ENCODE results near the gene HLA-DPA1. TPM values are rescaled to one million over a fixed set of nuclear protein-coding genes. Genes with fewer than 3 reads are reported as not detected.

The HLA-DPA1 gene
- total RNA-seq, 2 experiments from 2014 or later = 27.6 to 27.9 TPM

DNA sequence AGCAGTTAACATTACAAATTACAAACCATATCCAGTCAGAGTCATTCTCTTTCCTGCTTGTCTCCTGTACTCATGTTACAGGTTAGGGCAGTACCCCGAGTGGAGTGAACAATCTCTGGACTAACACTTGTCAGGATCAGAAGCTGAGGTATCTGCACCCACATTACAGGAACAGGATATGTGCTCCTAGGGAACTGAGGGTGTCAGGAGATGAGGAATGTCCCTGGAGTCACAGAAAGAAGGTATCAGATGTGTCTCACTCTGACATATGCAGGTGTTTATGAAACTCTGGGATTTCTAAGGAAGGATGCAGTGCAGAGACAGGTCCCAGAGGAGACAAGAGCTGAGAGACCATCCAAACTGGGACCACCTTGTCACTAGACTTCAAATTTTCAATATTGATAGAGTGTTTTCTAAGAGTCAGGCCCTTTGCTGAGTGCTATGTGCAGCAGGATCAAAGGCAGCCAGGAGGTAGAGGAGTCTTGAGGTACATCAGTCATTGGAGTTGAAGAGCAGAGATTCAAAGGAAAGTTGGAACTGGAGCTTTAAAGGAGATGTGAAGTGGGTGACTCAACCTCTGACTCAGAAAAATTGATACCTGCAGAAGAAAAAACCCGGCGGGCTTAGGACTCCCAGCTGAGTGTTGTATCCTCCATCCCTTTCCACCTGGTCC lies 14.9 kb upstream of the HLA-DPA1 start:
- ATAC-seq (no peak), DNase-seq (no peak)
- H3K9me3 Mint-ChIP-seq = no peaks in the 10 kb centered on the region
- H3K4me1 Mint-ChIP-seq (ENCODE audit: low read depth) = no peaks in the 10 kb centered on the region
- TF ChIP-seq, protein P1, sequence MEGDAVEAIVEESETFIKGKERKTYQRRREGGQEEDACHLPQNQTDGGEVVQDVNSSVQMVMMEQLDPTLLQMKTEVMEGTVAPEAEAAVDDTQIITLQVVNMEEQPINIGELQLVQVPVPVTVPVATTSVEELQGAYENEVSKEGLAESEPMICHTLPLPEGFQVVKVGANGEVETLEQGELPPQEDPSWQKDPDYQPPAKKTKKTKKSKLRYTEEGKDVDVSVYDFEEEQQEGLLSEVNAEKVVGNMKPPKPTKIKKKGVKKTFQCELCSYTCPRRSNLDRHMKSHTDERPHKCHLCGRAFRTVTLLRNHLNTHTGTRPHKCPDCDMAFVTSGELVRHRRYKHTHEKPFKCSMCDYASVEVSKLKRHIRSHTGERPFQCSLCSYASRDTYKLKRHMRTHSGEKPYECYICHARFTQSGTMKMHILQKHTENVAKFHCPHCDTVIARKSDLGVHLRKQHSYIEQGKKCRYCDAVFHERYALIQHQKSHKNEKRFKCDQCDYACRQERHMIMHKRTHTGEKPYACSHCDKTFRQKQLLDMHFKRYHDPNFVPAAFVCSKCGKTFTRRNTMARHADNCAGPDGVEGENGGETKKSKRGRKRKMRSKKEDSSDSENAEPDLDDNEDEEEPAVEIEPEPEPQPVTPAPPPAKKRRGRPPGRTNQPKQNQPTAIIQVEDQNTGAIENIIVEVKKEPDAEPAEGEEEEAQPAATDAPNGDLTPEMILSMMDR (IDR thresholded peaks at IDR 0.05) = no peak
- H3K27me3 Mint-ChIP-seq = no peaks in the 10 kb centered on the region
- H3K4me3 Mint-ChIP-seq = no peak overlapping the region
- no peak overlapping the region for H3K27ac Mint-ChIP-seq
- ChIA-PET CTCF (interaction anchor here (0.8 to 4.9 kb wide), 7 partner anchors 9 to 155 kb away, joined by 3 to 42 read pairs (median 4); partner anchors contain the start of gene HLA-DPB1), POLR2A (interaction anchor here (0.6 kb wide), 1 partner anchor 158 kb away, joined by 3 read pairs; no protein-coding TSS in a partner anchor)
- intact Hi-C loops (cut with micrococcal nuclease) = no loop called here
- no peaks in the 10 kb centered on the region for H3K36me3 Mint-ChIP-seq (ENCODE audit: low read depth)

DNA sequence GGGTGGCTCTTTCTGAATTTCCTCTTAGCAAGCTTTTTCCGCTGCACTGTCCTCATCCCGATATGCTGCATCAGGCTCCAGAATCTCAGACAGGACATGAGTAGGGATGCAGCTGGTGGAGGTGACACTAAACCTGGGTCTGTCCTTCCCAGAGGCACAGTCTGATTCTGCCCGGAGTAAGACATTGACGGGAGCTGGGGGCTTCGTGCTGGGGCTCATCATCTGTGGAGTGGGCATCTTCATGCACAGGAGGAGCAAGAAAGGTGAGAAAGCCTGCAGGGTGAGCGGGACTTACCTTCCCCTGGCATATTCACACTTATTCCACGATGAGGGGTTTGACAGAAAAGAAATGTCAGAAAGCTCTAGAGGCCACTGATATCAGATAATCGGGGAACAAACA lies 12.2 kb upstream of the HLA-DPA1 start:
- no peak overlapping the region for H3K4me3 Mint-ChIP-seq
- TF ChIP-seq, protein P1 (IDR thresholded peaks at IDR 0.05) = no peak
- H3K9me3 Mint-ChIP-seq = no peaks in the 10 kb centered on the region
- peaks cover 12% of the 10 kb centered on the region for H3K4me1 Mint-ChIP-seq (ENCODE audit: low read depth)
- ChIA-PET POLR2A (no interaction called here), CTCF (interaction anchor here (1.0 kb wide), 1 partner anchor 10 kb away, joined by 3 read pairs; the partner anchor contains the start of gene HLA-DPB1)
- H3K36me3 Mint-ChIP-seq (ENCODE audit: low read depth) = no peaks in the 10 kb centered on the region
- H3K27me3 Mint-ChIP-seq = no peaks in the 10 kb centered on the region
- ATAC-seq = no peak
- intact Hi-C loops (cut with micrococcal nuclease) = no loop called here
- H3K27ac Mint-ChIP-seq = no peak overlapping the region
- no peak for DNase-seq

DNA sequence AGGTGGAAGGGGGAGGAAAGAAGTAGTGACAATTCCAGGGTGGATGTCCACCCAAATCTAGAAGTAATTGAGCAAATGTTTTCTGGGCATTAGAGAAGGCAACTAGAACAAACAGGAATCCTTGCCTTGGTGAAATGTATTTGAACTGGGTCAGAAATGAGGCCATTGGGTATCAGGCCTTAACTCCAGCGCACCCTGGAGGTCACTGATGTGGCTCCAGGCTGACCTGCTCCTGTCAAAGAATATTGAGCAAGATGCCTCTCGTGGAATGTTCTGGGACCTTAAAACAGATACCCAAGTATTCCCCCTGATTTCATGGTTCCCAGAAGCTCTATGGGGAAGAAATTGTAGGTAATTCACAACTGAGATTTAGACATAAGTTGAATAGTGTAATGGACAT lies 9.3 kb upstream of the HLA-DPA1 start:
- TF ChIP-seq, protein P1 (IDR thresholded peaks at IDR 0.05) = no peak
- H3K27me3 Mint-ChIP-seq = no peaks in the 10 kb centered on the region
- no peak overlapping the region for H3K4me3 Mint-ChIP-seq
- H3K4me1 Mint-ChIP-seq (ENCODE audit: low read depth) = peaks cover 29% of the 10 kb centered on the region
- no peak overlapping the region for H3K27ac Mint-ChIP-seq
- H3K9me3 Mint-ChIP-seq = no peaks in the 10 kb centered on the region
- DNase-seq = peak; percentile 56
- ChIA-PET POLR2A (interaction anchor here (0.6 kb wide), 2 partner anchors 56 to 923 kb away, joined by 3 read pairs; no protein-coding TSS in a partner anchor), CTCF (interaction anchor here (1.2 to 2.6 kb wide), 4 partner anchors 8 to 72 kb away, joined by 3 to 6 read pairs (median 4); no protein-coding TSS in a partner anchor)
- peak; percentile 43 for ATAC-seq
- intact Hi-C loops (cut with micrococcal nuclease) = no loop called here
- H3K36me3 Mint-ChIP-seq (ENCODE audit: low read depth) = no peaks in the 10 kb centered on the region

DNA sequence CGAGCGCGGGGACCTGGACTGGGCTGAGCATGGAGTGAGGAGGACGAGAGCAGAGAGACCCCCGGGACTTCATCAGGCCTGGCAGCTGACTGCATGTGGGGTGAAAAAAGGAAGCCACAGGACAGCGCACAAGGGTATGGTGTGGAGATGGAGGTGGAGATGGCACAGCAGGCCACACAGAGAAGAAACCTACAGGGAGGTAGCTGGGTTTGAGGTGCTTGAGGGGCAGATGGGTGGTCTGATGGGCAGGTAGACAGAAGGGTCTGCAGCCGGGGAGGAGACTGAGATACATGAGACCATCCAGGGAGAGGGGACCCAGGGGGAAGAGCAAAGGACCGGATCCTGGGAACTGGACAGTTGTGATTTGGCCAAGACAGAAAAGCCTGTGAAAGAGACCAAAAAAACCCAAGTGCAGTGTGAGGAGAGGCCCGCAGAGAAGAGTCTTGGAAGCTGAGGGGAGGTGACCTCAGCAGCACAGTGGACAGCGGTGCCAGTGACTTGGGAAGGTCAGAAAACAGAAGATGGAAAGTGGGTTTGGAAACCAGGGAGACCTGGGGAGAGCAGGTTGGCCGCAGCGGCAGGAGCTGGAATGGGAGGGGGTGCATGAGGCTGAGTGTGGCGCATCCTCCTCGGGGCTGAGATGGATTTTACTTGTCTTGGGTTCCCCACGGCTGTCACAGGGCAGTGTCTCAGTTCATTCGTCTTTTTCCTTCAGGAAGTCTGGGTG lies 7.8 kb upstream of the HLA-DPA1 start:
- no peaks in the 10 kb centered on the region for H3K36me3 Mint-ChIP-seq (ENCODE audit: low read depth)
- H3K9me3 Mint-ChIP-seq = no peaks in the 10 kb centered on the region
- peak overlapping the region; percentile 71 for H3K4me3 Mint-ChIP-seq
- TF ChIP-seq, protein P1 (IDR thresholded peaks at IDR 0.05) = no peak
- intact Hi-C loops (cut with micrococcal nuclease) = no loop called here
- ChIA-PET CTCF (interaction anchor here (0.9 to 2.6 kb wide), 5 partner anchors 10 to 117 kb away, joined by 3 to 7 read pairs (median 4); no protein-coding TSS in a partner anchor), POLR2A (interaction anchor here (0.6 to 0.9 kb wide), 2 partner anchors 70 to 170 kb away, joined by 3 read pairs; no protein-coding TSS in a partner anchor)
- H3K4me1 Mint-ChIP-seq (ENCODE audit: low read depth) = peaks cover 39% of the 10 kb centered on the region
- H3K27me3 Mint-ChIP-seq = no peaks in the 10 kb centered on the region
- ATAC-seq (no peak), DNase-seq (no peak)
- H3K27ac Mint-ChIP-seq = peak overlapping the region; percentile 44

Measured in activated CD8-positive, alpha-beta T cell treated with anti-CD3 and anti-CD28 coated beads for 36 hours (primary cell).